WTC11 (cell line): Measurements from ENCODE around the gene INO80. TPM values are rescaled to one million over a fixed set of nuclear protein-coding genes. Genes with fewer than 3 reads are reported as not detected.

ENCODE experiments used
- ATAC-seq: fragments of 200-7000 bp; cut with Tn5 transposase; 2 replicates; pipeline ENCODE4 v1.10.0; 2021; ENCODE audit warnings: mild to moderate bottlenecking, moderate library complexity
- CTCF ChIA-PET: fragments of 300-600 bp; sonication (Branson Sonifier 250); formaldehyde crosslinking; loops from one replicate; lab custom pipeline; 2021; ENCODE audit warnings: antibody characterized with exemption; lab: Charles Lee
- POLR2A ChIA-PET: fragments of 350-600 bp; sonication (Branson Sonifier 250); formaldehyde crosslinking; loops from one replicate; lab custom pipeline; 2021; ENCODE audit warnings: antibody characterized with exemption; lab: Charles Lee
- DNase-seq: peaks from one replicate; pipeline ENCODE4 v3.0.0; 2021; ENCODE audit warnings: low spot score
- H3K27ac Mint-ChIP-seq: 2 replicates; pipeline ENCODE4 v1.8.0; 2021; ENCODE audit warnings: mixed read lengths
- H3K27me3 Mint-ChIP-seq: 2 replicates; pipeline ENCODE4 v1.8.0; 2021; ENCODE audit warnings: low read depth, mild to moderate bottlenecking, moderate library complexity, mixed read lengths
- H3K36me3 Mint-ChIP-seq: 2 replicates; pipeline ENCODE4 v1.8.0; 2021; ENCODE audit warnings: mixed read lengths
- H3K4me1 Mint-ChIP-seq: 2 replicates; pipeline ENCODE4 v1.8.0; 2022; ENCODE audit warnings: mixed read lengths
- H3K4me3 Mint-ChIP-seq: 2 replicates; pipeline ENCODE4 v1.8.0; 2021; ENCODE audit warnings: mild to moderate bottlenecking, moderate library complexity, mixed read lengths
- H3K9me3 Mint-ChIP-seq: 2 replicates; pipeline ENCODE4 v1.8.0; 2021; ENCODE audit warnings: mixed read lengths
- ESRRA ChIP-seq: sonication (generic); formaldehyde crosslinking; IDR thresholded peaks from 2 replicates; pipeline ENCODE4 v1.8.1; 2022; ENCODE audit warnings: mild to moderate bottlenecking, missing genetic modification reagents, borderline replicate concordance
- IRF2 ChIP-seq: sonication (generic); formaldehyde crosslinking; IDR thresholded peaks from 2 replicates; pipeline ENCODE4 v1.8.0; 2022; ENCODE audit warnings: low read depth, missing genetic modification reagents, borderline replicate concordance
- MXD4 ChIP-seq: fragments of 250-450 bp; sonication (Bioruptor Pico); IDR thresholded peaks from 2 replicates; pipeline ENCODE4 v1.8.0; 2021; ENCODE audit warnings: mild to moderate bottlenecking, moderate library complexity, borderline replicate concordance
- NFATC4 ChIP-seq: fragments of 250-450 bp; sonication (Bioruptor Pico); IDR thresholded peaks from 2 replicates; pipeline ENCODE4 v1.9.0; 2021; ENCODE audit warnings: mild to moderate bottlenecking
- NFYB ChIP-seq: sonication (generic); formaldehyde crosslinking; conservative IDR thresholded peaks from 2 replicates; pipeline ENCODE4 v1.8.0; 2022; ENCODE audit warnings: low read depth, missing genetic modification reagents
- NR2C2 ChIP-seq: sonication (generic); formaldehyde crosslinking; IDR thresholded peaks from 2 replicates; pipeline ENCODE4 v1.8.0; 2022; ENCODE audit warnings: mild to moderate bottlenecking, missing genetic modification reagents
- OVOL2 ChIP-seq: fragments of 250-450 bp; sonication (Bioruptor Pico); IDR thresholded peaks from 2 replicates; pipeline ENCODE4 v1.9.0; 2021; ENCODE audit warnings: mild to moderate bottlenecking, borderline replicate concordance
- PRRX2 ChIP-seq: fragments of 250-450 bp; sonication (Bioruptor Pico); IDR thresholded peaks from 2 replicates; pipeline ENCODE4 v1.8.0; 2021; ENCODE audit warnings: mild to moderate bottlenecking
- SMAD3 ChIP-seq: sonication (generic); formaldehyde crosslinking; IDR thresholded peaks from 2 replicates; pipeline ENCODE4 v1.8.0; 2022; ENCODE audit warnings: missing genetic modification reagents, mild to moderate bottlenecking, borderline replicate concordance
- SOX15 ChIP-seq: fragments of 250-450 bp; sonication (Bioruptor Pico); IDR thresholded peaks from 2 replicates; pipeline ENCODE4 v1.9.0; 2021; ENCODE audit warnings: mild to moderate bottlenecking
- TEAD4 ChIP-seq: sonication (generic); formaldehyde crosslinking; IDR thresholded peaks from 2 replicates; pipeline ENCODE4 v1.8.0; 2022; ENCODE audit warnings: mild to moderate bottlenecking, missing genetic modification reagents
- ZBTB21 ChIP-seq: sonication (generic); formaldehyde crosslinking; IDR thresholded peaks from 2 replicates; pipeline ENCODE4 v1.8.1; 2023; ENCODE audit warnings: mild to moderate bottlenecking, missing genetic modification reagents, borderline replicate concordance
- ZNF263 ChIP-seq: sonication (generic); formaldehyde crosslinking; IDR thresholded peaks from 2 replicates; pipeline ENCODE4 v1.8.1; 2022; ENCODE audit warnings: low read depth, mild to moderate bottlenecking, moderate library complexity, missing genetic modification reagents
- ZNF416 ChIP-seq: fragments of 250-450 bp; sonication (Bioruptor Pico); IDR thresholded peaks from 2 replicates; pipeline ENCODE4 v1.9.0; 2021; ENCODE audit warnings: mild to moderate bottlenecking, inconsistent platforms
- ZNF671 ChIP-seq: fragments of 250-450 bp; sonication (Bioruptor Pico); IDR thresholded peaks from 2 replicates; pipeline ENCODE4 v1.8.0; 2021; ENCODE audit warnings: mild to moderate bottlenecking
- total RNA-seq: library from RNA; stranded (reverse); gene quantifications from 3 replicates; pipeline ENCODE4 v1.2.3, GENCODE V29; 2021
- TF ChIP-seq, protein P1 (sequence below): sonication (generic); formaldehyde crosslinking; IDR thresholded peaks from 2 replicates; pipeline ENCODE4 v1.8.1; 2022; ENCODE audit warnings: low read depth, mild to moderate bottlenecking, moderate library complexity, missing genetic modification reagents, borderline replicate concordance
- TF ChIP-seq, protein P2 (sequence below): sonication (generic); formaldehyde crosslinking; IDR thresholded peaks from 2 replicates; pipeline ENCODE4 v1.8.1; 2022; ENCODE audit warnings: low read depth, missing genetic modification reagents, borderline replicate concordance
- TF ChIP-seq, protein P3 (sequence below): fragments of 250-450 bp; sonication (Bioruptor Pico); IDR thresholded peaks from 2 replicates; pipeline ENCODE4 v1.9.0; 2021; ENCODE audit warnings: moderate library complexity, mild to moderate bottlenecking, inconsistent platforms, borderline replicate concordance
- TF ChIP-seq, protein P4 (sequence below): sonication (generic); formaldehyde crosslinking; IDR thresholded peaks from 2 replicates; pipeline ENCODE4 v1.8.1; 2023; ENCODE audit warnings: mild to moderate bottlenecking, missing genetic modification reagents, moderate library complexity
- TF ChIP-seq, protein P5 (sequence below): fragments of 250-450 bp; sonication (Bioruptor Pico); conservative IDR thresholded peaks from 2 replicates; pipeline ENCODE4 v1.9.0; 2021; ENCODE audit warnings: mild to moderate bottlenecking
- TF ChIP-seq, protein P6 (sequence below): sonication (generic); formaldehyde crosslinking; IDR thresholded peaks from 2 replicates; pipeline ENCODE4 v1.8.0; 2023; ENCODE audit warnings: missing genetic modification reagents
- TF ChIP-seq, protein P7 (sequence below): sonication (generic); formaldehyde crosslinking; IDR thresholded peaks from 2 replicates; pipeline ENCODE4 v1.8.1; 2023; ENCODE audit warnings: mild to moderate bottlenecking, missing genetic modification reagents
- TF ChIP-seq, protein P8 (sequence below): sonication (generic); formaldehyde crosslinking; IDR thresholded peaks from 2 replicates; pipeline ENCODE4 v1.8.0; 2022; ENCODE audit warnings: mild to moderate bottlenecking, missing genetic modification reagents
- TF ChIP-seq, protein P9 (sequence below): sonication (generic); formaldehyde crosslinking; IDR thresholded peaks from 2 replicates; pipeline ENCODE4 v1.8.1; 2023; ENCODE audit warnings: mild to moderate bottlenecking, missing genetic modification reagents

INO80 gene
- total RNA-seq, 1 experiment from 2014 or later = 20.6 TPM

DNA sequence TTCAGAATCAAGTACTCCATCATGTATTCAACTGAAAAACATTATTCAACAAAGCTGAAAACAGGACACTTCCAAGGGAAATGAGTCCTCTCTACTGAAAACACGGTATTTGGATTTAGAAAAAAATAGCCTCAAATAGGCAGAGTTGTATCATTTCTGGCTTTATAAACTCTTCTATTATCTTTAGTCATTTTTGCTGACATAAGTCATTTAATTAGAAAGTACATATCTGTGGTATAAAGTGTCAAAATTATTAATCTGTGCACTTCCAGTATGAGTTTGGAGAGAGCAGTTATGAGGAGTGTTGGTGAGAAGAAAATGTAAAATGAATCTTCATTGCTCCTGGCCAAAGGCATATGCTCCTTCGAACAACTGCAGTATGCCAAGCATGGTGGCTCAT is 59.3 kb downstream of the INO80 start:
- ChIA-PET CTCF (no interaction called here), POLR2A (no interaction called here)
- Mint-ChIP-seq H3K4me3 (no peak overlapping the region), H3K4me1 (no peaks in the 10 kb centered on the region), H3K36me3 (peaks cover 81% of the 10 kb centered on the region), H3K27me3 (no peaks in the 10 kb centered on the region), H3K9me3 (peaks cover 9% of the 10 kb centered on the region), H3K27ac (no peak overlapping the region)
- ATAC-seq (no peak), DNase-seq (no peak)
- TF ChIP-seq, protein P1, sequence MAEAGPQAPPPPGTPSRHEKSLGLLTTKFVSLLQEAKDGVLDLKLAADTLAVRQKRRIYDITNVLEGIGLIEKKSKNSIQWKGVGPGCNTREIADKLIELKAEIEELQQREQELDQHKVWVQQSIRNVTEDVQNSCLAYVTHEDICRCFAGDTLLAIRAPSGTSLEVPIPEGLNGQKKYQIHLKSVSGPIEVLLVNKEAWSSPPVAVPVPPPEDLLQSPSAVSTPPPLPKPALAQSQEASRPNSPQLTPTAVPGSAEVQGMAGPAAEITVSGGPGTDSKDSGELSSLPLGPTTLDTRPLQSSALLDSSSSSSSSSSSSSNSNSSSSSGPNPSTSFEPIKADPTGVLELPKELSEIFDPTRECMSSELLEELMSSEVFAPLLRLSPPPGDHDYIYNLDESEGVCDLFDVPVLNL (CRISPR knock-in tag) = no peak
- TF ChIP-seq NFYB (CRISPR knock-in tag) (no peak), NFATC4 (no peak), ZNF416 (CRISPR knock-in tag) (no peak), PRRX2 (no peak), ZNF671 (no peak), ESRRA (CRISPR knock-in tag) (no peak), NR2C2 (CRISPR knock-in tag) (no peak), MXD4 (CRISPR knock-in tag) (no peak), OVOL2 (no peak)
- TF ChIP-seq, protein P2, sequence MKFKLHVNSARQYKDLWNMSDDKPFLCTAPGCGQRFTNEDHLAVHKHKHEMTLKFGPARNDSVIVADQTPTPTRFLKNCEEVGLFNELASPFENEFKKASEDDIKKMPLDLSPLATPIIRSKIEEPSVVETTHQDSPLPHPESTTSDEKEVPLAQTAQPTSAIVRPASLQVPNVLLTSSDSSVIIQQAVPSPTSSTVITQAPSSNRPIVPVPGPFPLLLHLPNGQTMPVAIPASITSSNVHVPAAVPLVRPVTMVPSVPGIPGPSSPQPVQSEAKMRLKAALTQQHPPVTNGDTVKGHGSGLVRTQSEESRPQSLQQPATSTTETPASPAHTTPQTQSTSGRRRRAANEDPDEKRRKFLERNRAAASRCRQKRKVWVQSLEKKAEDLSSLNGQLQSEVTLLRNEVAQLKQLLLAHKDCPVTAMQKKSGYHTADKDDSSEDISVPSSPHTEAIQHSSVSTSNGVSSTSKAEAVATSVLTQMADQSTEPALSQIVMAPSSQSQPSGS (CRISPR knock-in tag) = no peak
- TF ChIP-seq, protein P3, sequence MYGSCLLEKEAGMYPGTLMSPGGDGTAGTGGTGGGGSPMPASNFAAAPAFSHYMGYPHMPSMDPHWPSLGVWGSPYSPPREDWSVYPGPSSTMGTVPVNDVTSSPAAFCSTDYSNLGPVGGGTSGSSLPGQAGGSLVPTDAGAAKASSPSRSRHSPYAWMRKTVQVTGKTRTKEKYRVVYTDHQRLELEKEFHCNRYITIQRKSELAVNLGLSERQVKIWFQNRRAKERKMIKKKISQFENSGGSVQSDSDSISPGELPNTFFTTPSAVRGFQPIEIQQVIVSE = no peak
- TF ChIP-seq, protein P4, sequence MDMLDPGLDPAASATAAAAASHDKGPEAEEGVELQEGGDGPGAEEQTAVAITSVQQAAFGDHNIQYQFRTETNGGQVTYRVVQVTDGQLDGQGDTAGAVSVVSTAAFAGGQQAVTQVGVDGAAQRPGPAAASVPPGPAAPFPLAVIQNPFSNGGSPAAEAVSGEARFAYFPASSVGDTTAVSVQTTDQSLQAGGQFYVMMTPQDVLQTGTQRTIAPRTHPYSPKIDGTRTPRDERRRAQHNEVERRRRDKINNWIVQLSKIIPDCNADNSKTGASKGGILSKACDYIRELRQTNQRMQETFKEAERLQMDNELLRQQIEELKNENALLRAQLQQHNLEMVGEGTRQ (CRISPR knock-in tag) = no peak
- TF ChIP-seq, protein P5, sequence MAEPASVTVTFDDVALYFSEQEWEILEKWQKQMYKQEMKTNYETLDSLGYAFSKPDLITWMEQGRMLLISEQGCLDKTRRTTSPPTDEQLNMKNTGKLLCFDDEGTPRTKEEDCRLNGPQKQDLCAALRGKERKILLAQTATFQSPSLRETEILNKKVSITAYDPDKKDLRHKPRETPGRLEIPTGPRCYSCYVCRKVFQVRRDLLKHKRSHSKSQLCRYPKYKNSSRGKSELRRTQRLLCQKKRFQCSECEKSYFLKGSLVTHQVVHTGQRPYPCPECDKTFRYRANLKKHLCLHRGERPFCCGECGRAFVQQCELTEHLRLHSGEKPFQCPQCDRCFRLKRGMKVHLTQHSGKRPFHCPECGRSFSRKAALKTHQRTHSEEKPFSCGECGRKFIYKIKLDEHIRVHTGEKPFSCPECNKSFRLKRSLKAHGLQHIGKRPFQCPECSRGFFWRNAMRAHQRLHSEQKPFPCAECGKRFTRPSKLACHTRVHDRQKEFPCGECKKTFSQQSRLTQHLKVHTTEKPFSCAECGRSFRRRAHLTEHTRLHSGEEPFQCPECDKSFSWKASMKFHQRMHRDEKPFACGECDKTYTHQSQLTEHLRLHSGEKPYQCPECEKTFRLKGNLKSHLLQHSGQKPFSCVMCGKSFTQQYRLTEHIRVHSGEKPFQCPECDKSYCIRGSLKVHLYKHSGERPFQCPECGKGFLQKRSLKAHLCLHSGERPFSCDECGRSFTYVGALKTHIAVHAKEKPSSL (CRISPR knock-in tag) = no peak

DNA sequence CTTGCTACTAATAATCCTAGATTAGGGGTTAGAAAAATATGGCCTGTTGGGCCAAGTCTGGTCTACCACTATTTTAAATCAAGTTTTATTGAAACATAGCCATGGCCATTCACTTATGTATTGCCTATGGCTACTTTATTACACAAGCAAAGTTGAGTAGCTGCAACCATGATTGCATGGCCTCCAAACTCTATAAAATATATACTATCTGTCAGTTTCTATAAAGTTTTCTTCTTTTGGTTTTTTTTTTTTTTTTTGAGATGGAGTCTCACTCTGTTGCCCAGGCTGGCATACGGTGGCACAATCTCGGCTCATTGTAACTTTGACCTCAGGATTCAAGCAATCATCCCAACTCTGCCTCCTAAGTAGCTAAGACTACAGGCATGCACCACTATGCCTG is 60.4 kb downstream of the INO80 start:
- POLR2A ChIA-PET = no interaction called here
- TF ChIP-seq ZNF263 (CRISPR knock-in tag) (no peak), IRF2 (CRISPR knock-in tag) (no peak), SMAD3 (CRISPR knock-in tag) (no peak), SOX15 (no peak), TEAD4 (CRISPR knock-in tag) (no peak), ZBTB21 (CRISPR knock-in tag) (no peak)
- TF ChIP-seq, protein P6, sequence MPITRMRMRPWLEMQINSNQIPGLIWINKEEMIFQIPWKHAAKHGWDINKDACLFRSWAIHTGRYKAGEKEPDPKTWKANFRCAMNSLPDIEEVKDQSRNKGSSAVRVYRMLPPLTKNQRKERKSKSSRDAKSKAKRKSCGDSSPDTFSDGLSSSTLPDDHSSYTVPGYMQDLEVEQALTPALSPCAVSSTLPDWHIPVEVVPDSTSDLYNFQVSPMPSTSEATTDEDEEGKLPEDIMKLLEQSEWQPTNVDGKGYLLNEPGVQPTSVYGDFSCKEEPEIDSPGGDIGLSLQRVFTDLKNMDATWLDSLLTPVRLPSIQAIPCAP (CRISPR knock-in tag) = no peak
- TF ChIP-seq, protein P7, sequence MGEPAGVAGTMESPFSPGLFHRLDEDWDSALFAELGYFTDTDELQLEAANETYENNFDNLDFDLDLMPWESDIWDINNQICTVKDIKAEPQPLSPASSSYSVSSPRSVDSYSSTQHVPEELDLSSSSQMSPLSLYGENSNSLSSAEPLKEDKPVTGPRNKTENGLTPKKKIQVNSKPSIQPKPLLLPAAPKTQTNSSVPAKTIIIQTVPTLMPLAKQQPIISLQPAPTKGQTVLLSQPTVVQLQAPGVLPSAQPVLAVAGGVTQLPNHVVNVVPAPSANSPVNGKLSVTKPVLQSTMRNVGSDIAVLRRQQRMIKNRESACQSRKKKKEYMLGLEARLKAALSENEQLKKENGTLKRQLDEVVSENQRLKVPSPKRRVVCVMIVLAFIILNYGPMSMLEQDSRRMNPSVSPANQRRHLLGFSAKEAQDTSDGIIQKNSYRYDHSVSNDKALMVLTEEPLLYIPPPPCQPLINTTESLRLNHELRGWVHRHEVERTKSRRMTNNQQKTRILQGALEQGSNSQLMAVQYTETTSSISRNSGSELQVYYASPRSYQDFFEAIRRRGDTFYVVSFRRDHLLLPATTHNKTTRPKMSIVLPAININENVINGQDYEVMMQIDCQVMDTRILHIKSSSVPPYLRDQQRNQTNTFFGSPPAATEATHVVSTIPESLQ (CRISPR knock-in tag) = no peak
- TF ChIP-seq, protein P8, sequence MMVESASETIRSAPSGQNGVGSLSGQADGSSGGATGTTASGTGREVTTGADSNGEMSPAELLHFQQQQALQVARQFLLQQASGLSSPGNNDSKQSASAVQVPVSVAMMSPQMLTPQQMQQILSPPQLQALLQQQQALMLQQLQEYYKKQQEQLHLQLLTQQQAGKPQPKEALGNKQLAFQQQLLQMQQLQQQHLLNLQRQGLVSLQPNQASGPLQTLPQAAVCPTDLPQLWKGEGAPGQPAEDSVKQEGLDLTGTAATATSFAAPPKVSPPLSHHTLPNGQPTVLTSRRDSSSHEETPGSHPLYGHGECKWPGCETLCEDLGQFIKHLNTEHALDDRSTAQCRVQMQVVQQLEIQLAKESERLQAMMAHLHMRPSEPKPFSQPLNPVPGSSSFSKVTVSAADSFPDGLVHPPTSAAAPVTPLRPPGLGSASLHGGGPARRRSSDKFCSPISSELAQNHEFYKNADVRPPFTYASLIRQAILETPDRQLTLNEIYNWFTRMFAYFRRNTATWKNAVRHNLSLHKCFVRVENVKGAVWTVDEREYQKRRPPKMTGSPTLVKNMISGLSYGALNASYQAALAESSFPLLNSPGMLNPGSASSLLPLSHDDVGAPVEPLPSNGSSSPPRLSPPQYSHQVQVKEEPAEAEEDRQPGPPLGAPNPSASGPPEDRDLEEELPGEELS (CRISPR knock-in tag) = no peak
- TF ChIP-seq, protein P9, sequence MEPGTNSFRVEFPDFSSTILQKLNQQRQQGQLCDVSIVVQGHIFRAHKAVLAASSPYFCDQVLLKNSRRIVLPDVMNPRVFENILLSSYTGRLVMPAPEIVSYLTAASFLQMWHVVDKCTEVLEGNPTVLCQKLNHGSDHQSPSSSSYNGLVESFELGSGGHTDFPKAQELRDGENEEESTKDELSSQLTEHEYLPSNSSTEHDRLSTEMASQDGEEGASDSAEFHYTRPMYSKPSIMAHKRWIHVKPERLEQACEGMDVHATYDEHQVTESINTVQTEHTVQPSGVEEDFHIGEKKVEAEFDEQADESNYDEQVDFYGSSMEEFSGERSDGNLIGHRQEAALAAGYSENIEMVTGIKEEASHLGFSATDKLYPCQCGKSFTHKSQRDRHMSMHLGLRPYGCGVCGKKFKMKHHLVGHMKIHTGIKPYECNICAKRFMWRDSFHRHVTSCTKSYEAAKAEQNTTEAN (CRISPR knock-in tag) = no peak

More for the DNA sequence above, 60.4 kb downstream of the INO80 start:
- no peak for DNase-seq
- Mint-ChIP-seq H3K36me3 (peaks cover 80% of the 10 kb centered on the region), H3K4me1 (no peaks in the 10 kb centered on the region), H3K4me3 (no peak overlapping the region), H3K27me3 (no peaks in the 10 kb centered on the region), H3K9me3 (peaks cover 5% of the 10 kb centered on the region), H3K27ac (no peak overlapping the region)
- ATAC-seq = no peak
- CTCF ChIA-PET = no interaction called here
